Measurements from ENCODE around the gene ATAT1. TPM values are rescaled to one million over a fixed set of nuclear protein-coding genes. Genes with fewer than 3 reads are reported as not detected.
A peak's percentile ranks its signal among the peaks of the same experiment; 100 is the strongest.
"Not testable (repeated sequence)": the region's sequence is repeated elsewhere in the genome, so short reads cannot be mapped to it uniquely, and the experiment has no call there.

Gene ATAT1
- total RNA-seq, 1 experiment from 2014 or later: 6.6 TPM

DNA sequence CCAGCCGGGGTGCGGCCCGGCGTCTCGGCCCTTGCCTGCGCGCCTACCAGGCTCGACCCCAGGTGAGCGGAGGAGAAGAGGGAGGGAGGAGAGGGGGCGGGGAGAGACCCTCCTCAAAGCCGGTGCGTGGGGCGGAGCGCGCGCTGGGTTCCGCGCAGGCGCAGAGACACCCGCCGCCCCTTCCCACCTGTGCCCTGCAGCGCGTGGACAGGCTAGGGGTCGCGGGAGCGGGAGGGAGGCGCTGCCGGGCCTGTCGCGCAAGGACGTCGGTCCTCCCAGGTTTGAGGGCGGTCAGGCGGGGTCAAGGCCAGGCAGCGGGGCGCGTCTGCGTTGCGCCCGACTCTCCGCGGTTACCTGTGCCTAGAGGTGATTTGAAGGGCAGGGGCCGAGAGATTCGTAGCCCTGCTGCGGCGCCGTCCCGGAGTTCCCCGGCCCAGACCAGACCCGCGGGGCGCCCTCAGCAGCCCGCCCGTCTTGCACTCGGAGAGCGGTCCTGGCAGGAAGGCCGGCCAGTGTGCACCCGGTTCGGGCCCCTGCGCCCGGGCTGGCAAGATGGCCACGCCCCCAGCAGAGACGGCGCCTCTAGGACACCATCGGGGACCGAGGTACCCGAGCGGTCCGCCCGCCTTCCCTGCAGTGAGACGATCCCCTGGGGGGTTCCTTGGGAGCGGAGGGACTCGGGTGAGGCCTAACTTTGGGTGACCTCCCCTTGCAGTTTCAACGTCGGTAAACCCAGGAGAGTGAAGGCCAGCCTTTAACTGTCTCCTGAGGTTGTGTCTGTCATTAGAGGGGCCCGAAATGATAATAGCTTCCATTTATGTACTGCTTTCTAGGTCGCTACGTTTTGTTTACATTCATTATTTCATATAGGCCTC is 20.8 kb downstream of the ATAT1 start:
- peak; percentile 67 for DNase-seq (ENCODE audit: low read depth)

GRCh38 chr6:30651143-30651542 is 24.5 kb downstream of the ATAT1 start:
- DNase-seq (ENCODE audit: low read depth): no peak

- no peak for DNase-seq (ENCODE audit: low read depth)
Observed at GRCh38 chr6:30654798-30655742, 28.4 kb downstream of the ATAT1 start.

- no peak for DNase-seq (ENCODE audit: low read depth)
Observed at GRCh38 chr6:30655743-30656094, 29.0 kb downstream of the ATAT1 start.

- no peak for DNase-seq (ENCODE audit: low read depth)
Observed at GRCh38 chr6:30656513-30656912, 29.8 kb downstream of the ATAT1 start.

DNA sequence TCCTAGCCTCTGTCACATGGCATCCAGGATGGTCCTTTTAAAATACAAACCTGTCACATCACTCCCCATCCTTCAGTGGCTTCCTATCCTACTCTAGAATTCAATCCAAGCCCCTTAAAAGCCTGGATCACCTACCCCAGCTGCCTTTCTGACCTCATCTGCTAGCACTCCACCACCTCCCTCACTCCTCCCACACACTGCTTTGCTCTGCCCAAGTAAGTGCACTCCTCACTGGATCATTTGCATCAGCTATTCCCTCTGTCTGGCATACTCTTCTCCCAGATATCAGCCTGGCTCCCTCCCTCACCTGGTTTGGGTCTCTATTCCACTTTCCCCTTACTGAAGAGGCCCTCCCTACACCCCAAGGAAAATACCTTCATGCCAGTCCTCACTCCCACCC is 30.8 kb downstream of the ATAT1 start:
- DNase-seq (ENCODE audit: low read depth): no peak

DNA sequence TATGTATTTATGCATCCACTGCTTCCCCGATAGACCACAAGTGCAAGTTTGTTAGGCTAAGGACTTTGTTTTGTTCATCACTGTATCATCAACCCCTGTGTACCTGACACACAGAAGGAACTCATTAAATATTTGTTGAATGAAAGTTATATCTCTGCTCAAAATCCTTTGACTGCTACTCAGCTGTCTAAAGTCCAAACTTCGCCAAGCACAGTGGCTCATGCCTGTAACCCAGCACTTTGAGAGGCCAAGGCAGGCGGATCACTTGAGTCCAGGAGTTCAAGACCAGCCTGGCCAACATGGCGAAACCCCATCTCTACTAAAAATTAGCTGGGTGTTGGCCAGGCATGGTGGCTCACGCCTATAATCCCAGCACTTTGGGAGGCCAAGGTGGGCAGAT is 31.2 kb downstream of the ATAT1 start:
- not testable (repeated sequence) for DNase-seq (ENCODE audit: low read depth)

- no peak for DNase-seq (ENCODE audit: low read depth)
Observed at GRCh38 chr6:30664994-30665767, 38.5 kb downstream of the ATAT1 start.

DNA sequence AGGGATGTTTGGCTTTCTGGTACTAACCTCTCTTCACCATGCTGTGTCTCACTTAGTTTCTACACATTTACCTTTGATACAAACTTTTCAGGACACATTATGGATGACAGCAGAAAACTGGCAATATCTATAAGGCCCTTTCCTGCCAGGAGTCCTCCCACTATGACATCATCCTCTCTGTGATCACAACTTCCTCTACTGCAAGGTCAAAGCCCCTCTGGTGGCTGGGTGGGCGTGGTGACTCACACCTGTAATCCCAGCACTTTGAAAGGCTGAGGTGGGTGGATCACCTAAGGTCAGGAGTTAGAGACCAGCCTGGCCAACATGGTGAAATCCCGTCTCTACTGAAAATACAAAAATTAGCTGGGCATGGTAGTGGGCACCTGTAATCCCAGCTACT is 39.6 kb downstream of the ATAT1 start:
- DNase-seq (ENCODE audit: low read depth): peak; percentile 34

- no peak for DNase-seq (ENCODE audit: low read depth)
Observed at GRCh38 chr6:30670760-30671527, 44.3 kb downstream of the ATAT1 start.

- peak; percentile 97 for DNase-seq (ENCODE audit: low read depth)
Observed at GRCh38 chr6:30672445-30673253, 46.0 kb downstream of the ATAT1 start, which contains the start of gene DHX16. DHX16 (minus strand) TSS chr6:30673006; CDS start chr6:30672841, 165 bp downstream.

GRCh38 chr6:30676660-30677285 is 50.1 kb downstream of the ATAT1 start:
- no peak for DNase-seq (ENCODE audit: low read depth)

DNA sequence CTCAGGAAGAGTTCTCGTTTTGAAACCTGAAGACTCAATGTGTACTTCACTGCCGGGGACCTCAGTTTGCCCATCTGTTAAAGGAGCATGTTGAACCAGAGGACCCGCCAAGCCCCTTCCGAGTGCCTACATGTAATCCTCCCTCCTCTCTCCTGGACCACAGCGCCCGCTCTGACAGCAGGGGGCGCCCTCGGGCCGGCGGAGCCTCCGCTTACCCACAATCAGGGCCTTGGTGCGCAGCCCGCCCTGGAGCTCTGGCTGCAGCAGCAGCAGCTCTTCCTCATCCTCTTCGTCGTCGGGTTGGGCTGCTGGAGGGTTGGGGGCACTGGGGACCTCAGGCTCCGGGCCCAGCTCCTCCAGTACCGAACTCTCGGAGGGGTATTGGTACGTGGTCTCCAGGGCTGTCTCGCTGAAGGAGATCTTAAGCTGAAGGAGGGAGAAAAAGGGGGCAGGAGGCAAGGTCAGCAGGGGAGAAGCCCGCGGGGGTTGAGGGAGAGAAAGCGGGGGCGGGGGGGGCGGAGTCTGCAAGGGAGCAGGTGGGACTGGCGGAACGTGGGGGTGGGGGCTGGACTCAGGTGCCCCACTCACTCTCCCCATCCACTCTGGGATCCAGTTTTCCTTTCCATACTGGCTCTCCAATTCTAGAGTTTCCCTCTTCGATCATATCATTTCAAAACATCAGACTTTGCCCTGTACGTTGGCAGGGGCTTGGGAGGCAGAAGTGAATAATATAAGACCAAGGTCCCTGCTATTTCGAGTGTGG is 52.5 kb downstream of the ATAT1 start:
- peak; percentile 81 for DNase-seq (ENCODE audit: low read depth)

DNA sequence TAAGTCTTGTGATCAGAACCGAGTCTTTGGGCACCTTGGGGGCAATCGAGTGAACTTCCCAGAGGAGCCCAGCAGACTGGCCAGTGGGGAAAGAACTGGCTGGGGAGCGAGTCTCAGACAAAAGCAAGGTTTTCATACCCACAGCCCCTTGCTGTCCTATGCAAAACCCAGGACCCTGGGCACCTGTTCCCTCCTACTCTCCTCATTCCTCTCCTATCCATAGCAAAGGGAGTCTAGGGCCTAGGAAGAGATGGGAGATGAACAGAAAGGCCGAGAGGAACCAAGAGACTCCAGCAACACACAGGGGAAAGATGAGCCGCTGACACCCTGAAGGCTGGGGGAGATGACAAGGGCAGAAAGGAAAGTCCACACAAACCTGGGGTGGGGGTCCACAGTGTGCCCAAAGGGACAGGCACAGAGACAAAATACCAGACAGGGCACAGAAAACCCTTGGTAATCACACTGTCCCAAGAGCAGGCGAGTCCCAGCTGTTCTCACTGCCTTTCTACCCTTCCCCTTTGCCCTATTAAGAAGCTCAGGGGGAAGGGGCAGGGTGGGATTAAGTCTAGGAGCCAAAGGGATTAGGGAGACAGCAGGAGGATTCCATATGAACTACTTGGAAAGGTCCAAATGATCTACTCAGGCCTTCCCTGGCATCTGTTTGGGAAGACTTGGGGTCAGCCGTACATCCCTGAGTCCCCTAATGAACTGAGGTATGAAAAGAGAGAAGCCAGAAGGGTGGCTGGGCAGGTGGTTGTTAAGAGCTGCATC is 53.3 kb downstream of the ATAT1 start:
- no peak for DNase-seq (ENCODE audit: low read depth)

DNA sequence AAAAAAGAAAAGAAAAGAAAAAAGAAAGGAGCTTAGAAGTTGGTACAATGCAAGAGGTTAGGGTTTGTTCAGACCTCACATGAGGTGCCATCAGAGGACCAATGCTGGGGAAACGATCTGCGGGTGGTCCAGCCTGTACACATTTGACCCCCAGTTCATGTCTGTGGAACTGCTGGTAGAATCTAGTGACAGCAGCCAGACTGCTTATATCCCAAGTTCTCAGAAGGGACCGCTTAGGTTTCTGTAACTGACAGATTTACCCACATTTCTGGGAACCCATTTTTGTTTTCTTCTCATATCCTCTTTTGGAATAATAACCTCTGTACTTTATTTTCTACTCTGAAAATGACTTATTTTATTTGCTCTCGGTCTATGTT is 55.1 kb downstream of the ATAT1 start:
- no peak for DNase-seq (ENCODE audit: low read depth)

DNA sequence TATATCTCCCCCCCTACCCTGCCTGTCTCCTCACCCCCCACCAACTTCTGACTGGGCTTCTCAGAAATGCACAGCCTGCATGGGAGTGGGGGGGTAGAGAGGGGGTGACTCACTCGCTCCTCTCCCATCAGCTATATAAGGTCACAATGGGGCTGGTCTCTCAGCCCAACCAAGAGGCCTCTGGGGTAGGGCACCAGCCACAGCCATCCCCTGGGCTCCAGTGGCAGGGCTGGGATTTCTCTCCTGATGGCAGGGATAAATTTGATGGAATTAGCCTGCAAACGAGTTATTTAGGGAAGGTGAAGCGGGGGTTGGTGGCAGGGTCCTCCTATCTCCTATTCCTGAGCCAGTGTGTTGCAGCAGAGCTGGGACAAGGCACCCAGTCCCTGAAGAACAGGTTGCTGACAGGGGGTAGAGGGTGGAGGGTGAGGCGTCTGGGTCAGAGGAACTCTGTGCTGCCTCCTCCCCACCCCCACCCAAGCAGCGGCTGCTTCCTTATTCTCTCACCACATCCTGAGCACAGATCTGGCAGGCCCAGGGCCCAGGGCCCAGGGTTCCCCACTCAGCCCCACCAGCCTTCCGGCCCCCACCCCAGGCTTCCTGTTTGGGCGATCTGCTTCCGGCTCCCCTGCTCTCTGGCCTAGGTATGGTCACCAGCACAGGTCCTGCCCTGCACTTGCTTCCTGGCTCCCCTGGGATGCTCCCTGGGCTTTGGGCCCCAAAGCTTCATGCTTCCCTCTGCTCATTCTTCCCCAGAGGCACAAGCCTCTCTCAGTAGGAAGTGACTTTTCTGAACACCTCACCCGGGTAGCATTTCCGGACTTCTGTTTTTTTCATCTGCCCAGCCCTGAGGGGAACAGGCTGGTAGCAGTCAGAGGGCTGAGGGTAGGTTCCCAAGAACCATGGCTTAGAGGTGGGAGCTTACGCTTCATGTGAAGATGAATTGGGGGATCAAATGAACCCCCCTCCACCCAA is 55.8 kb downstream of the ATAT1 start:
- peak; percentile 96 for DNase-seq (ENCODE audit: low read depth)
